ENCODE results near the gene TICRR. TPM values are rescaled to one million over a fixed set of nuclear protein-coding genes. Genes with fewer than 3 reads are reported as not detected.
A peak's percentile ranks its signal among the peaks of the same experiment; 100 is the strongest.

TICRR gene
- total RNA-seq, 4 donors from 2014 or later = under 0.01 to 0.29 (median 0.06) TPM; not detected in 1

DNA sequence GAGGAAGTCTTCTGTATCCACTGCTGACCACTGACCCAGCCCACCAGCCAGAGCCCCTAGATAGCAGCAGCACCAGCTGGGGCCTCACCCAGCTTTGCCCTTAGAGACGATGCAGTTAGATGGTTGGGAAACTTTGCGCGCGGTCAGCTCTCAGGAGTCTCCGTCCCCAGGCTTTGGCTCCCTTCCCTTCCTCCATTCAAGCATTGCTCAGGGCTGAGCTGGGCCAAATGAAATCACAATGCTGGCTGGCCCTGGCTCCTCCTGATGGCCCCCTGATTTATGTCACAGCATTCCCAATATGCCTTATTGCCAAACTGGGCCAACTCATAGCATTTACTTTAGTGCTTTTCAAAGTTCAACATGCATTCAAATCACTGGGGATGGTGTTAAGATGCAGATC, 44.3 kb upstream of the TICRR start:
- WGBS = 70% methylated on average over 5 of the region's 5 CpGs
- H3K4me1 ChIP-seq = no peaks in the 10 kb centered on the region
- intact Hi-C loops (cut with DNase I) = no loop called here

DNA sequence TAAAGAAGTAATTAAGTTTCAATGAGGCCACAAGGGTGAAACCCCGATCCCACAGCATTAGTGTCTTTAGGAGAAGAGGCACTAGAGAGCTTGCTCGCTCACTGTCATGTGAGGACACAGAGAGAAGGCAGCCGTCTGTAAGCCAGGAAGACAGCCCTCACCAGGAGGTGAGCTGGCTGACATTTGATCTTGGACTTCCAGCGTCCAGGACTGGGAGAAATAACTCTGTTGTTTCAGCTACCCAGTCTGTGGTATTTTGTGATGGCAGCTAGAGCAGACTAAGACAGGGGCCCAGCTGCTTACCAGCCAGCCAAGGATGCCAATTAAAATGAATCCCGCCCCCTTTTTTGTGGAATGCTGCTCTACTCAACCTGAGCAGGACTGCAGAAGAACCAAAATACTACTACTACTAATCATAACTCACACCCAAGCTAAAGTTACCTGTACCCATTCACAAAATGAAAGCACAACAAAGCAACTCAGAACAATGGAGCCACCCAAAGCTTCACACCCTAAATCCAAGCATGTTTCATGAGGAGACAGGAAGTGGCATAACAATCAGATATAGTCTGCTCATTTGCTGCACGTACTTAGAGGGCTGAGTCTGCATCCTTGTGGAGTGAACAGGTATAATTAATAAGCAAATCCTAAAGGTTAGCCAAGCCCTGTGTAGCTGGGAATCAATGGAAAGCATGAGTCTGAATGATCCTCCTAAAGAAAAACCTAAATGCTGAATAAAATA, 43.3 kb upstream of the TICRR start:
- 63% methylated on average over 6 of the region's 6 CpGs for WGBS
- Histone ChIP-seq H3K27me3 (no peaks in the 10 kb centered on the region), H3K9me3 (no peaks in the 10 kb centered on the region), H3K4me1 (no peaks in the 10 kb centered on the region), H3K36me3 (no peaks in the 10 kb centered on the region), H3K27ac (replicated peaks in 1 of 4) (no peak overlapping the region), H3K4me3 (no peak overlapping the region)
- intact Hi-C loops (cut with DNase I) = no loop called here
- TF ChIP-seq POLR2AphosphoS5 (IDR thresholded peaks at IDR 0.05) = no peak
- TF ChIP-seq POLR2A (IDR thresholded peaks at IDR 0.05; ENCODE audit: low read depth) = no peak
- no peak for TF ChIP-seq EP300 (IDR thresholded peaks at IDR 0.05)
- TF ChIP-seq, protein P1, sequence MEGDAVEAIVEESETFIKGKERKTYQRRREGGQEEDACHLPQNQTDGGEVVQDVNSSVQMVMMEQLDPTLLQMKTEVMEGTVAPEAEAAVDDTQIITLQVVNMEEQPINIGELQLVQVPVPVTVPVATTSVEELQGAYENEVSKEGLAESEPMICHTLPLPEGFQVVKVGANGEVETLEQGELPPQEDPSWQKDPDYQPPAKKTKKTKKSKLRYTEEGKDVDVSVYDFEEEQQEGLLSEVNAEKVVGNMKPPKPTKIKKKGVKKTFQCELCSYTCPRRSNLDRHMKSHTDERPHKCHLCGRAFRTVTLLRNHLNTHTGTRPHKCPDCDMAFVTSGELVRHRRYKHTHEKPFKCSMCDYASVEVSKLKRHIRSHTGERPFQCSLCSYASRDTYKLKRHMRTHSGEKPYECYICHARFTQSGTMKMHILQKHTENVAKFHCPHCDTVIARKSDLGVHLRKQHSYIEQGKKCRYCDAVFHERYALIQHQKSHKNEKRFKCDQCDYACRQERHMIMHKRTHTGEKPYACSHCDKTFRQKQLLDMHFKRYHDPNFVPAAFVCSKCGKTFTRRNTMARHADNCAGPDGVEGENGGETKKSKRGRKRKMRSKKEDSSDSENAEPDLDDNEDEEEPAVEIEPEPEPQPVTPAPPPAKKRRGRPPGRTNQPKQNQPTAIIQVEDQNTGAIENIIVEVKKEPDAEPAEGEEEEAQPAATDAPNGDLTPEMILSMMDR (IDR thresholded peaks at IDR 0.05) = no peak
- DNase-seq (ENCODE audit: extremely low spot score) = peak; percentile 79

More for the DNA sequence above, 44.3 kb upstream of the TICRR start:
- Histone ChIP-seq H3K27ac (replicated peaks in 1 of 4) (no peak overlapping the region), H3K27me3 (no peaks in the 10 kb centered on the region), H3K36me3 (no peaks in the 10 kb centered on the region), H3K9me3 (no peaks in the 10 kb centered on the region), H3K4me3 (no peak overlapping the region)
- DNase-seq (ENCODE audit: extremely low spot score) = no peak
- TF ChIP-seq POLR2AphosphoS5 (IDR thresholded peaks at IDR 0.05) (no peak), POLR2A (IDR thresholded peaks at IDR 0.05; ENCODE audit: low read depth) (no peak), EP300 (IDR thresholded peaks at IDR 0.05) (no peak)
- TF ChIP-seq, protein P1 (IDR thresholded peaks at IDR 0.05) = no peak

DNA sequence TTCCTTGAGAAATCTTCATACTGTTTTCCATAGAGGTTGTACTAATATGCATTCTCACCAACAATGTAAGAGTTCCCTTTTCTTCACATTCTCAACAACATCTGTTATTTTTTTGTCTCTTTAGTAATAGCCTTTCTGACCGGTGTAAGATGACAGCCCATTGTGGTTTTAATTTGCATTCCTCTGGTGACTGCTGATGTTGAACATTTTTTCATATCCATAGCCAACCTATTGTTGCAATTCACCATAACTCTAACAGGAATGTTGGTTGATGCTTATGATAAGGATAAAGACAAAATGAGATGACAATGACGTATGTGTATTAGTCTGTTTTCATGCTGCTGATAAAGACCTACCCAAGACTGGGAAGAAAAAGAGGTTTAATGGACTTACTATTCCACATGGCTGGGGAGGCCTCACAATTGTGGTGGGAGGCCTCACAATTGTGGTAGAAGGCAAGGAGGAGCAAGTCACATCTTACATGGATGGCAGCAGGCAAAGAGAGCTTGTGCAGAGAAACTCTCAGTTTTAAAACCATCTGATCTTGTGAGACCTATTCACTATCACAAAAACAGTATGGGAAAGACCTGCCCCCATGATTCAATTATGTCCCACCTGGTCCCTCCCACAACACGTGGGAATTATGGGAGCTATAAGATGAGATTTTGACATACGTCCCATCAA, 41.3 kb upstream of the TICRR start:
- Histone ChIP-seq H3K27ac (replicated peaks in 1 of 4) (no peak overlapping the region), H3K4me3 (no peak overlapping the region), H3K9me3 (peaks cover 0 to 13% (median 12%) of the 10 kb centered on the region in 4 donors), H3K4me1 (no peaks in the 10 kb centered on the region), H3K36me3 (no peaks in the 10 kb centered on the region), H3K27me3 (peaks cover 0 to 3% (median 0%) of the 10 kb centered on the region in 4 donors)
- 90% methylated on average over 4 of the region's 4 CpGs for WGBS
- TF ChIP-seq POLR2A (IDR thresholded peaks at IDR 0.05; ENCODE audit: low read depth) (no peak), EP300 (IDR thresholded peaks at IDR 0.05) (no peak), POLR2AphosphoS5 (IDR thresholded peaks at IDR 0.05) (no peak)
- TF ChIP-seq, protein P1 (IDR thresholded peaks at IDR 0.05) = no peak
- intact Hi-C loops (cut with DNase I) = no loop called here
- no peak for DNase-seq (ENCODE audit: extremely low spot score)

DNA sequence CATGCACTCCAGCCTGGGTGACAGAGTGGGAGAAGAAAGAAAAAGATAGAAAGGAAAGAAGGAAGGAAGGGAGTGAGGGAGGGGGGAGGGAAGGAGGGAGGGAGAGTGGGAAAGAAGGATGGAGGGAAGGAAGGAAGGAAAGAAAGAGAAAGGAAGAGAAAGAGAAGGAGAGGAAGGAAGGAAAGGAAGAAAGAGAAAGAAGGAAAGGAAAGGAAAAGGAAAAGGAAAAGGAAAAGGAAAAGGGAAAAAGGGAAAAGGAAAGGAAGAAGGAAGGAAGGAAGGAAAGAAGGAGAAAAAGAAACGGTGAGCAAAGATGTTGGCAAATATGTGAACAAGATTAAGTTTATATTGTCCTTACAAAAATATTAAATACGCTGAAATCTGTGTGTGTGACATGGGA, 36.2 kb upstream of the TICRR start:
- 79% methylated on average over 2 of the region's 2 CpGs for WGBS
- peaks cover 0 to 31% (median 0%) of the 10 kb centered on the region in 4 donors for H3K27me3 ChIP-seq
- no peaks in the 10 kb centered on the region for H3K4me1 ChIP-seq
- TF ChIP-seq, protein P1 (IDR thresholded peaks at IDR 0.05) = no peak
- TF ChIP-seq EP300 (IDR thresholded peaks at IDR 0.05) = no peak
- TF ChIP-seq POLR2A (IDR thresholded peaks at IDR 0.05; ENCODE audit: low read depth) = no peak
- TF ChIP-seq POLR2AphosphoS5 (IDR thresholded peaks at IDR 0.05) = no peak
- intact Hi-C loops (cut with DNase I) = no loop called here
- peaks cover 0 to 13% (median 12%) of the 10 kb centered on the region in 4 donors for H3K9me3 ChIP-seq
- H3K4me3 ChIP-seq = no peak overlapping the region
- H3K36me3 ChIP-seq = no peaks in the 10 kb centered on the region
- H3K27ac ChIP-seq (replicated peaks in 1 of 4) = no peak overlapping the region
- no peak for DNase-seq (ENCODE audit: extremely low spot score)

Data from esophagus muscularis mucosa (tissue), 4 donors.